Left lung (tissue), 10 donors: Measurements from ENCODE around the gene ZC3H7B. TPM values are rescaled to one million over a fixed set of nuclear protein-coding genes. Genes with fewer than 3 reads are reported as not detected.

Experiments
- ATAC-seq: fragments of 200-7000 bp; cut with Tn5 transposase; one replicate; pipeline ENCODE4 v1.9.1; 2020; ENCODE audit warnings: moderate library complexity
- DNase-seq, 4 donors: peaks; one replicate each; pipeline ENCODE4 v3.0.0-alpha.2; 2013 to 2020
- H3K27ac ChIP-seq, 2 donors: fragments of 200-600 bp; sonication (generic) in 1 of 2; one replicate each; pipeline versions ENCODE4 v1.5.0 to v1.8.0; 2020 to 2021
- H3K27me3 ChIP-seq, 2 donors: fragments of 200-600 bp; sonication (generic) in 1 of 2; one replicate each; pipeline versions ENCODE4 v1.5.0 to v1.8.0; 2020 to 2021
- H3K36me3 ChIP-seq, 2 donors: fragments of 200-600 bp; sonication (generic) in 1 of 2; one replicate each; pipeline versions ENCODE4 v1.5.0 to v1.8.0; 2020 to 2021
- H3K4me1 ChIP-seq, 2 donors: fragments of 200-600 bp; one replicate each; pipeline ENCODE4 v1.8.0; 2021
- H3K4me3 ChIP-seq, 2 donors: fragments of 200-600 bp; sonication (generic) in 1 of 2; one replicate each; pipeline versions ENCODE4 v1.5.0 to v1.8.0; 2020 to 2021; ENCODE audit warnings: mild to moderate bottlenecking in 1 of 2
- H3K9me3 ChIP-seq, 2 donors: fragments of 200-600 bp; sonication (generic) in 1 of 2; one replicate each; pipeline versions ENCODE4 v1.5.0 to v1.8.0; 2020 to 2021
- intact Hi-C, 2 donors: fragments of 100-400 bp; cut with DNase I; formaldehyde crosslinking; loops; one replicate each; pipeline versions ENCODE4 v1.11.2 to v1.14.2; 2022
- microRNA-seq, 2 donors: library from miRNA; unstranded; fragments of <30 nt; microRNA quantifications; one replicate each; pipeline ENCODE4, GENCODE V29; 2019
- polyA plus RNA-seq, 6 donors: library from polyadenylated mRNA; unstranded; fragments of 120-200 nt; gene quantifications; one replicate each; pipeline ENCODE4 v1.2.1, GENCODE V29; 2013; ENCODE audit not compliant: insufficient read length in 6 of 6
- total RNA-seq, 2 donors: library from RNA; stranded (reverse); fragmentation: NEBNext Ultra II Directional; extraction: Animal tissue kit (Norgen Biotek cat#: 25700); gene quantifications; one replicate each; pipeline ENCODE4 v1.2.1, GENCODE V29; 2021
- TF ChIP-seq, protein P1 (sequence below), 2 donors: fragments of 200-600 bp; sonication (generic) in 1 of 2; IDR thresholded peaks; one replicate each; pipeline versions ENCODE4 v1.5.0 to v1.8.0; 2021; ENCODE audit warnings: antibody characterized with exemption in 2 of 2
- donor health status: DM: no; HTN: yes; CAD: no.
- donor health status: DM: no; HTN: no; CAD: no.

ZC3H7B gene
- total and polyA plus RNA-seq, 8 donors, result 50.4 to 84.1 (median 69.1) TPM

GRCh38 chr22:41405588-41405987 is 104.3 kb downstream of the ZC3H7B start:
- TF ChIP-seq, protein P1, sequence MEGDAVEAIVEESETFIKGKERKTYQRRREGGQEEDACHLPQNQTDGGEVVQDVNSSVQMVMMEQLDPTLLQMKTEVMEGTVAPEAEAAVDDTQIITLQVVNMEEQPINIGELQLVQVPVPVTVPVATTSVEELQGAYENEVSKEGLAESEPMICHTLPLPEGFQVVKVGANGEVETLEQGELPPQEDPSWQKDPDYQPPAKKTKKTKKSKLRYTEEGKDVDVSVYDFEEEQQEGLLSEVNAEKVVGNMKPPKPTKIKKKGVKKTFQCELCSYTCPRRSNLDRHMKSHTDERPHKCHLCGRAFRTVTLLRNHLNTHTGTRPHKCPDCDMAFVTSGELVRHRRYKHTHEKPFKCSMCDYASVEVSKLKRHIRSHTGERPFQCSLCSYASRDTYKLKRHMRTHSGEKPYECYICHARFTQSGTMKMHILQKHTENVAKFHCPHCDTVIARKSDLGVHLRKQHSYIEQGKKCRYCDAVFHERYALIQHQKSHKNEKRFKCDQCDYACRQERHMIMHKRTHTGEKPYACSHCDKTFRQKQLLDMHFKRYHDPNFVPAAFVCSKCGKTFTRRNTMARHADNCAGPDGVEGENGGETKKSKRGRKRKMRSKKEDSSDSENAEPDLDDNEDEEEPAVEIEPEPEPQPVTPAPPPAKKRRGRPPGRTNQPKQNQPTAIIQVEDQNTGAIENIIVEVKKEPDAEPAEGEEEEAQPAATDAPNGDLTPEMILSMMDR (IDR thresholded peaks at IDR 0.05), result no peak
- ATAC-seq, result no peak
- intact Hi-C loops, result loop anchor here in 1 of 2 donors (10.0 kb wide), 1 partner anchor 119 kb away; no protein-coding TSS in a partner anchor
- no peaks in the 10 kb centered on the region for H3K27me3 ChIP-seq
- no peaks in the 10 kb centered on the region for H3K36me3 ChIP-seq
- H3K27ac ChIP-seq, result no peak overlapping the region
- no peak overlapping the region for H3K4me3 ChIP-seq
- H3K9me3 ChIP-seq, result no peaks in the 10 kb centered on the region
- peaks cover 9 to 22% of the 10 kb centered on the region in 2 donors for H3K4me1 ChIP-seq
- DNase-seq, result no peak

DNA sequence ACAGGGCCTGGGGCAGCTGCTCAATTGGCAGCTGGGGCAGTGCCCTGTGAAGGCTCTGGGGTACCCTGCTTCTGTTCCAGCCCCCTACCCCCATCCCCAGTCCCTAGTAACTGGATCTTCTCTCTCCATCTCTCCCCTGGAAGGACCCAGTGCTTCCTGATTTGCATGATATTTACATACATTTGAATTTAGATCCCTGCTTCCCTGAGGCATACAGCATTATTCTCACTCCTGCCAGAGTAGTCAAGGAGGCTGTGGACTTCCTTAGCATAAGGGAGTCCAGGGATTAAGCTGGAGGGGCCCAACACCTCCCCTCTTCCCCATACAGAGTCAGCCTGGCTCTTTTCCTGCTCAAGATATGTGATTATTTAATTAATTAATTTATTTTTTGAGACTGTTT is 105.1 kb downstream of the ZC3H7B start:
- Histone ChIP-seq H3K4me3 (no peak overlapping the region), H3K27ac (no peak overlapping the region), H3K36me3 (no peaks in the 10 kb centered on the region), H3K4me1 (peaks cover 15 to 28% of the 10 kb centered on the region in 2 donors), H3K9me3 (no peaks in the 10 kb centered on the region), H3K27me3 (no peaks in the 10 kb centered on the region)
- DNase-seq, result no peak
- intact Hi-C loops, result loop anchor here in 1 of 2 donors (10.0 kb wide), 1 partner anchor 118 kb away; no protein-coding TSS in a partner anchor
- TF ChIP-seq, protein P1 (IDR thresholded peaks at IDR 0.05), result no peak
- ATAC-seq, result no peak

DNA sequence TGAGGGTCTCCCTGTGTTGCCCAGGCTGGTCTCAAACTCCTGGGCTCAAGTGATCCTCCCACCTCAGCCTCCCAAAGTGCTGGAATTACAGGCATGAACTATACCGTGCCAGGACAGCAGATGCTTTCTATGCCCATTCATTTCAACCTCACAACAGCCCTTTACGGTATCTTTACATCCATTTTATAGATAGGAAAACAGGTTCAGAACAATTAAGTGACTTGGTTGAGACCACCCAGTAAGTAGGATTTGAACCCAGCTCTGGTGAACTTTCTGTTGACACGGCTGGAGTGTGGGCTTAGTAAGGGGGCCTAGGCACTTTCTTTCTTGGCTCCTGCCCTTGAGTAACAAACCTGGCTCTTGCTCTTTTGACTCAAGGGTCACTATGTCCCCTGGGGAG is 106.1 kb downstream of the ZC3H7B start:
- Histone ChIP-seq H3K36me3 (no peaks in the 10 kb centered on the region), H3K27me3 (no peaks in the 10 kb centered on the region), H3K27ac (no peak overlapping the region), H3K4me1 (peaks cover 7 to 30% of the 10 kb centered on the region in 2 donors), H3K4me3 (no peak overlapping the region), H3K9me3 (no peaks in the 10 kb centered on the region)
- intact Hi-C loops, result loop anchor here in 1 of 2 donors (10.0 kb wide), 1 partner anchor 117 kb away; no protein-coding TSS in a partner anchor
- DNase-seq, result no peak
- TF ChIP-seq, protein P1 (IDR thresholded peaks at IDR 0.05), result no peak
- ATAC-seq, result no peak

- H3K36me3 ChIP-seq, result no peaks in the 10 kb centered on the region
- peaks cover 13 to 30% of the 10 kb centered on the region in 2 donors for H3K4me1 ChIP-seq
- H3K27me3 ChIP-seq, result no peaks in the 10 kb centered on the region
- no peak overlapping the region for H3K4me3 ChIP-seq
- TF ChIP-seq, protein P1 (IDR thresholded peaks at IDR 0.05), result no peak
- intact Hi-C loops, result loop anchor here in 1 of 2 donors (10.0 kb wide), 1 partner anchor 116 kb away; no protein-coding TSS in a partner anchor
- no peak for DNase-seq
- H3K9me3 ChIP-seq, result no peaks in the 10 kb centered on the region
- no peak overlapping the region for H3K27ac ChIP-seq
- no peak for ATAC-seq
Measured at GRCh38 chr22:41408665-41409064, 107.3 kb downstream of the ZC3H7B start.

Small RNA genes lying within 50 kb of the gene (microRNA-seq; reads per million reads assigned to microRNA genes)
- gene MIR6889, result 0.27 to 0.50 reads per million in 2 donors

Other genes starting within 250 kb of the ZC3H7B start
- gene EP300, start 208.9 kb upstream of the ZC3H7B start, total RNA-seq, result 10 to 100 TPM; 63.3 to 73.8 TPM
- 10 to 100 TPM; 73.0 to 80.1 (median 77.8) TPM for gene EP300, start 208.9 kb upstream of the ZC3H7B start, polyA plus RNA-seq
- gene L3MBTL2, start 96.2 kb upstream of the ZC3H7B start, total RNA-seq, result 10 to 100 TPM; 23.4 TPM
- gene L3MBTL2, start 96.2 kb upstream of the ZC3H7B start, polyA plus RNA-seq, result 10 to 100 TPM; 21.8 to 25.9 (median 23.4) TPM
- 1 to 10 TPM; 2.5 to 6.2 TPM for gene CHADL, start 60.6 kb upstream of the ZC3H7B start, total RNA-seq
- gene CHADL, start 60.6 kb upstream of the ZC3H7B start, polyA plus RNA-seq, result 1 to 10 TPM; 2.1 to 4.0 (median 2.6) TPM
- 10 to 100 TPM; 54.9 to 65.8 TPM for gene RANGAP1, start 15.3 kb upstream of the ZC3H7B start, total RNA-seq
- 10 to 100 TPM; 35.0 to 48.8 (median 38.0) TPM for gene RANGAP1, start 15.3 kb upstream of the ZC3H7B start, polyA plus RNA-seq
- gene TEF, start 80.4 kb downstream of the ZC3H7B start, total RNA-seq, result 10 to 100 TPM; 10.2 to 17.3 TPM
- gene TEF, start 80.4 kb downstream of the ZC3H7B start, polyA plus RNA-seq, result 10 to 100 TPM; 10.7 to 16.8 (median 12.1) TPM
- gene TOB2, start 145.3 kb downstream of the ZC3H7B start, total RNA-seq, result 10 to 100 TPM; 38.9 to 47.8 TPM
- 10 to 100 TPM; 40.5 to 62.6 (median 52.4) TPM for gene TOB2, start 145.3 kb downstream of the ZC3H7B start, polyA plus RNA-seq
- gene PHF5A, start 167.2 kb downstream of the ZC3H7B start, total RNA-seq, result 10 to 100 TPM; 30.3 to 35.5 TPM
- gene PHF5A, start 167.2 kb downstream of the ZC3H7B start, polyA plus RNA-seq, result 10 to 100 TPM; 44.9 to 54.7 (median 46.7) TPM
- 10 to 100 TPM; 85.3 to 91.8 TPM for gene ACO2, start 167.6 kb downstream of the ZC3H7B start, total RNA-seq
- 10 to 100 TPM; 51.0 to 66.1 (median 56.6) TPM for gene ACO2, start 167.6 kb downstream of the ZC3H7B start, polyA plus RNA-seq
- 10 to 100 TPM; 31.3 to 55.4 TPM for gene POLR3H, start 242.9 kb downstream of the ZC3H7B start, total RNA-seq
- gene POLR3H, start 242.9 kb downstream of the ZC3H7B start, polyA plus RNA-seq, result 10 to 100 TPM; 26.6 to 36.2 (median 30.6) TPM